GM21723 (cell line): ENCODE results near the gene ISYNA1.

ENCODE experiments used
- ATAC-seq: cut with Tn5 transposase; IDR thresholded peaks from one replicate; pipeline ENCODE4 v1.9.1; 2021; ENCODE audit warnings: mild to moderate bottlenecking, moderate library complexity; ENCODE audit not compliant: unreplicated experiment

ISYNA1 gene

DNA sequence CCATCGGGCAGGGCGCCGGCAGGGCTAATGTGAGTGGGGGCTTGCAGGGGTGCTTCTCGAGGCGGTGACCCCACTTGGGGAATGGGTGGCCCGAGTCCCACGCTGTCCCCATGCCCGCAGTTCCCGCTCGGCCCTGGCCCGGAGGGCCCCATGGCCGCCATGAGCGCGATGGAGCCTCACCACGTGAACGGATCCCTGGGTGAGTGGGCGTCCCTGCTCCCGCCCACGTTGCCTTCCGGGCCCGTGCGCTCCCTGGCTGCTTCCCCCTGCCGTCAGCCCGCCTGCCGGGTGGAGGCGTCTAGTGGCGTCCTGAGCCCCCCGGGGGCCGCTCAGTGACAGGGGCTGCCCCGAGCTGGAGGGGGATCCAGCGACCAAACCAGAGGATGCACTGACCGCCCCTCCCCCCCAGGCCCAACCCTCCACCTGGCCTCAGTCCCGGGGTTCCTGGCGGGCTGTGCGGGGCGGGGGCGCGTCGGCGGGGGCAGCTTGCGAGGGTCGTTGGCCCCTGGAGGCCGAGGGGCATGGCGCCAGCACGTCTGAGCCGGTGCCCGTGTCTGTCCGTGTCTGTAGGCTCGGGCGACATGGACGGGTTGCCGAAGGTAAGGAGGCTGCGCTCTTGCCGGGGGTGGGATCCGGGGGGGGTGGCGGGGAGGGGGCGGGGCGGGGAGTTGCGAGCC is 4.8 kb downstream of the ISYNA1 start:
- ATAC-seq = no peak

DNA sequence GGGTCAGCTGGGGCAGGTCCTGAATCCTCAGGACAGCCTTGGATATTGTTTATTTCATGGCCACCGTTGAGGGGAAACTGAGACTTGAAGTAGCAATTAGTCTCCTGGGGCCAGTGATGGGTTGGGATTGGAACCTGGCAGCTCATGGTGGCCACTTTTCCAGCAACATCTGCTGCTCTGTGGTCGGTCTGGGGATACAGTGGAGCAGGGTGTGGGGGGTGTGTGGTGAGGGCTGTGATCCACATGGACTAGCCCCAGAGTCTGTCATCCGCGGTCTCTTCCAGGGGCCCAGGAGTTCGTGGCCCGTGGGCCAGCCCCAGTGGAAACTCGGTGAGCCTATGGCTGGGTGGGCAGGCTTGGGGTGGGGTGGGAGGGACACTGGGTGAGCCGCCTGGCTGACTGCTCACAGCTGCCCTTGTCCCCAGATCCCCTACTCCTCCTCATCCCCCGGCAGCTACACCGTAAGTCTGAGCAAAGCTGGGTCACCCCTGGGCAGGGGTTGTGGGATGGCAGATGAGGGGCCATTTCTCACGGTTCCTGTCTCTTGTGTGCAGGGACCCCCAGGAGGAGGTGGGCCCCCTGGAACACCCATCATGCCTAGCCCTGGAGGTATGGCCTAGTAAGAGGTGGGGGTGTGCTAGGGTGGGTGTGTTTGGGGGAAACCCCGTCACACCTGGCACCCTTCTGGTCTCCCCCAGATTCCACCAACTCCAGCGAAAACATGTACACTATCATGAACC is 5.5 kb downstream of the ISYNA1 start:
- ATAC-seq = no peak

DNA sequence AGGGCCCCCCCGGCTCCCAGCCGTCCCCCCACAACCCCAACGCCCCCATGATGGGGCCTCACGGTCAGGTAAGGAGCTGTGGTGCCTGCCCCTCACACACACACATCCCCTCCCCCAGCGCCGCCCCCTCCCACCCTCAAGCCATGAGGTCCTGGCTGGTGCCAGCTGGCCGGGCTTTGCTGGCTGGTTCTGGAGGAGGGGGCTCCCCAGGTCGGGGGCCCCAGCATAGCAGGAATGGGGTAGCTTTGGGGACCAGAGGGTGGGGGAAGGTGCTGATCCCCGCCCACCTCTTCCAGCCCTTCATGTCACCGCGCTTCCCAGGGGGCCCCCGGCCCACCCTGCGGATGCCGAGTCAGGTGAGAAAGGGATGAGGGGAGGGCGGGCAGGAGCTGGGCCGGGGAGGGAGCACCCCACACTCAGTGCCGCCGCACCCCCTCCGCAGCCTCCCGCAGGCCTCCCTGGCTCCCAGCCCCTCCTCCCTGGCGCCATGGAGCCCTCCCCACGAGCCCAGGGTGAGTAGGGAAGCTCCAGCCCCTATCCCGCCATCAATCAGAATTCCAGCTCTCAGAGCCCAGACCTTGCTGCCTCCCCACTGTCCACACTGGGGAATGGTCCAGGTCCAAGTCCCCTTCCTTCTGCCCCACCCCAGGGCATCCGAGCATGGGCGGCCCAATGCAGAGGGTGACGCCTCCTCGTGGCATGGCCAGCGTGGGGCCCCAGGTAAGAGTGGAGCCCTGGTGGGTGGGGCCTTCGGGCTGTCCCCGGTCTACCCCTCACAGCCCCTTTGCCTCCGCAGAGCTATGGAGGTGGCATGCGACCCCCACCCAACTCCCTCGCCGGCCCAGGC is 6.4 kb downstream of the ISYNA1 start:
- ATAC-seq = no peak

DNA sequence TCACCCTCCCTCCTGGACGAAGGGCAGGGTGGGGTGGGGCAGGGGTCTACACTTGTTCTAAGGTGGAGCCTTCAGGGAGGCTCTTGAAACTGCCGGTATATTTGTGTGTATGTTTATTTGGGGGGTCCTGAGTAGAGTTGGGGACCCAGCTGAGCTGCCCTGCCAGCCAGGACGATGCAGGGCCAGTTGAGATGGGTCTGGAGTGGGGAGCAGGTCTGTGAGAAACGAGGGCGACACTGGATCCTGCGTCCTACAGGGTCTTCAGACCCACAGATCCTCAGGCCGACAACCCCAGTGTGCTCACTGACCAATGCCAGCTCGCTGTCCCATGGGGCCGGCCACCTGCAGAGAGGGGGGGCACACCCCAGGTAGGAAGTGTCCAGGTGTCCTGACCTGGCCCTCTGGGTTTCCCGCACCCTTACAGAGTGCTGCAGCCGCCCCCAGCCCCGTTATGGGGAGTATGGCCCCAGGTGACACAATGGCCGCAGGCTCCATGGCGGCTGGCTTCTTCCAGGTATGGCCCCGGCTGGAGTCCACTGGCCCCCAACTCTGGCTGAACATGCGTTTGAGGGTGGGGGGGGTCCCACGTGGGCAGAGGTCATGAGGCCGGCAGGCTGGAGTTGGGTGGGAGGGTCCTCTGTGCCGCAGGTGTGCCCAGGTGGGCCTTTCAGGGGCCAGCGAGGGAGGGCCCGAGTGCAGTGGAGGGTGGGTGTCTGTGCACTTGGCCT is 7.4 kb downstream of the ISYNA1 start:
- ATAC-seq = no peak

DNA sequence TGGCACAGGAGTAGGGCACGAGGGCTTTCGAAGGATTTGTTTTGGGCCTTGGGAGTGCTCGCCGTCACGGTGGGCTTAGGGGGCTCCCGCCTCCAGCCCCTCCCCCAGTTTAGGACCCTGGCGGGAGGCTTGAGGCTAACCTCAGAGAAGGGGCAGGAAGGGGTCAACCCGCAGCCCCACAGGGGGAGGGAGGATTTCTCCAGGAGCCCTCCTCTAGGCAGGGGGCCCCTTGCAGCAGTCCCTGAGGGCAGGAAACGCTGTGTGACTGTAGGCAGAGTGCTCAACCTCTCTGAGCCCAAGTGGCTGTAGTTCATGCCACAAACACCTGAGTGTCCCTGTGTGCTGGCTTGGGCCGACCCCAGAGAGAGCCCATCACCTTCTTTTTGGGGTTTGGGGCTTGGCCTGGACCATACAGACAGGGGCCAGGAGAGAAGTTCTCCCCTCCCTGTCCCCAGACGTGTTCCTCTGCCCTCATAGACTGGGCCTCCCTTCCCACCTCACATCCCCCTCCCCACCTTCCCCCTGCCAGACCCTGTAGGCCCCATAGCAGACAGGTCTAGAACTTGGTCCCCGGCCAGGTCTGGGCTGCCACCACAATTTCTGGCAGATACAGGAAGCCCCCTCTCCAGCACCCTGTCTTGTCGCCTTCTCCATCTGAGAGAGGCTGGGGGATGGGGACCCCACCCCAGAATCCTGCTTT is 8.1 kb downstream of the ISYNA1 start:
- ATAC-seq = no peak

DNA sequence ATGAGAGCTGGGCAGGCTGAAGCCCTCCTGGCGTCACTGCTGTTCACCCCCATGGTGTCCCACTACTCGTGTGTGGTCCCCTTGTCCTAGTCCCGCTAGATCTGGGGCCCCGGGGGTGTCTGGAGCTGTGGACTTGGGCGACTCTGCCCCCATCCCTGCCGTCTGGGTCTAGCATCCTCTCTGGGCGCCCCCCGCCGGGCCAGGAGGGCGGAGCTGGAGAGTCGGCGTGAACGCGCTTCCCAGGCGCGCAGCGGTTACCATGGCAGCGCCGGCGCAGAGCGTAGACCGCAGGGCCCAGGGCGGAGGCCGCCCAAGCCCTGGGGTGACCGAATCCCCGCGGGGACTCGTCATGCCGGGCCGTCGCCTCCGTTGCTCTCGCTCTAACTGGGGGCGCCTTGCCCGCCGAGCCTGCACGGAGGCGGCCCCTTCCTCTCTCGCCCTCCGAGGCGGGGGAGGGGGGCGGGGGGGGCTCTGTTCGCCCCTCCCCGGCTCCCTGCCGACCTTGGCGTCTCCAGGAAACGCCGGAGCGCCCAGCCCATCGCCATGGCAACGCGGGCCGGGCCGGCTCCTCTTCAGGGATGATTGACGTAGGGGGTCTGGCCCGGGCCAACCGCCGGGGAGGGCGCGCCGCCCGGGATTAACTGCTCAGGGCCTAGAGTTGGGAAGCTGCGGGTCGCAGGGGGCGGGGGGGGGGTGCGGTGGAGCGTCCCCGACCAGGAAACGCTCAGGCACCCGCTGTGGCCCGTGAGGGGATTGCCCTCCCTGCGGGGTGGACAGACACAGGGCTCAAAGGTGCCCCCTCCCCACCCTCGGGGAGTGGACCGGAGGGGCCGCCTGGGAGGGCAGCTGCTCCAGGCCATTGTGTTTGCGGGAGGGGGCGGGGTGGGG is 8.9 kb downstream of the ISYNA1 start:
- peak; percentile 51 for ATAC-seq

DNA sequence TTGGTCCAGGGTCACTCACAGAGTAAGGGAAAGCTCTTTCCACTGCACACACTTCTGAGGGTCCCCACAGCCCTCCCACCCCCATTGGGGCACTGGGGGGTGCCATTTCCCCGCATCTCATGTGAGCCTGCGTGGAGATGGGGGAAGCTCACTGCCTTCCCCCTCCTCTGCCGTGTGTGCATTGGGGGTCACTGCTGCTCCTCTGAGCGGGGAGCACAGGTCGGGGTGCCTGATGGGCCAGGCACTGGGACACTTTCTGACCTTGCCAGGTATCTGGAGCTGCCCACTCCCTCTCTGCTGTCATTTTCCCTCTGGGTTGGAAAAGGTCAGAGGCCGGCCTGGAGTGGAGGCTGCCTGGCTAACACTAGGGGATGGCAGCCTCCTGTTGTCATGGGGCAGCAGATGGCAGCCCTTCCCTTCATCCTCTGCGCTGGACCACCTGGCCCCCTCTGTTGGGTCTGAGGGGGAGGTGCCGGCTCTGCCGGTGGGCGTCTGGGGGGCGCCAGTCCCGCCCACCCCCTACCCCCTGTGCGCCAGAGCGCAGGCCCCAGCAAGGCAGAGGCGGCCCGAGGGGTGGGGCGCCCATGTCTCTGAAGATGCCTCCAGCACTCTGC is 9.7 kb downstream of the ISYNA1 start:
- no peak for ATAC-seq

DNA sequence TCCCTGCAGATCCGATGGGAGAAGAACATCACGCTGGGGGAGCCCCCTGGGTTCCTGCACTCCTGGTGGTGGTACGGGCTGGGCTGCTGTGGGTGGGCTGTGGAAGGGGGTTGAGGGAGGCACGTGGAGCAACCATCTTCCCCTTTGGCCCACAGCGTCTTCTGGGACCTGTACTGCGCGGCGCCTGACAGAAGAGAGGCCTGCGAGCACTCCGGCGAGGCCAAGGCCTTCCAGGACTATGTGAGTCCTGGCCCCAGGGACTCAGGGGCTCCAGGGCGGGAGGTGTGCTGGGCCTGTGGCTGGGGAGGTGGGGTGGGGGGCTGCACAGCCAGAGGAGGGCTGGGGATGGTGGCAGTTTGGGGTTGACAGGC is 10.2 kb downstream of the ISYNA1 start:
- no peak for ATAC-seq

DNA sequence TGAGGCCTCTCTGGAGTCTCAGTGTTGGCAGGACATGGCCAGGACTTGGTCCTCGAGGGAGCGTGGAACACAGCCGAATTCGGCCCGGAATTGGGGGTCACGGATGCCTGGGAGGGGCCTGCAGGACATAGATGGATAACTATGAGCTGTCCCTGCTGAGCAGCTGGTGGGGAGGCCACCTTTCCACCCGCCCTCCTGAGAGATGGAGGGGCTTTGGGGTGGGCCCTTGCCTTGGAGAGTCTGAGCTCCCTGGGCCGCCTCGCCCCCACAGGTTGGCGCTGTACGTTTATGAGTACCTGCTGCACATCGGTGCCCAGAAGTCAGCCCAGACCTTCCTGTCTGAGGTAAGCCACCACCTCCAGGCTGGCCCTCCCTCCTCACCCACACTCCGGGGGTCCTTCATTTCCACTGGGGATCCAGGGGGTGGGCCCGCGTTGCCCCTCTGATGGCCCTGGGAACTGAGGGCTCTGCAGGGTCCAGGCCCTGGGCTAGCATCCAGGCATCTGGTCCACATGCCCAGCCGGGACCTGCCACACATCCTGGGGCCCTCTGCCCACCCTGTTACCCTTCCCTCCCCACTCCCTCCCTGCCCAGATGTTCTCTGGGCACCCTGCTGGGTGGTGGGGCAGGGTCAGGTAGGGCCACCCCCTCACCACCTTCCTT is 10.7 kb downstream of the ISYNA1 start:
- ATAC-seq = no peak

DNA sequence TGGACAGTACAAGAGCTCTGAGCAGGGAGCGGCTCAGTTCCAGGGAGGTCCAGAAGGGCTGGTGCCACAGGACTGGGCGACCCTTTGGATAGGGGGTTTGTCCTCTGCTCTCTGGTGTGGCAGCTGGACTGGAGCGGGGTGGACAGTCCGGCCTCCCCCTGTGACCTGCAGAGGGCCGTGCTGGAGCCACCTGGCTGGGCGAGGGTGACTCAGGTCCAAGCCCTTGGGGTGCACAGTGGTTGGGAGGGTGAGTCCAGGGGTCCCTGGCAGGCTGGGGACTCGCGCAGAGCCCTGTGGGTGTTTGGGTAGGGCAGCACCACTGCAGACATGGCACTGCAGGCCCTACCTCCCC is 11.5 kb downstream of the ISYNA1 start:
- ATAC-seq = no peak

DNA sequence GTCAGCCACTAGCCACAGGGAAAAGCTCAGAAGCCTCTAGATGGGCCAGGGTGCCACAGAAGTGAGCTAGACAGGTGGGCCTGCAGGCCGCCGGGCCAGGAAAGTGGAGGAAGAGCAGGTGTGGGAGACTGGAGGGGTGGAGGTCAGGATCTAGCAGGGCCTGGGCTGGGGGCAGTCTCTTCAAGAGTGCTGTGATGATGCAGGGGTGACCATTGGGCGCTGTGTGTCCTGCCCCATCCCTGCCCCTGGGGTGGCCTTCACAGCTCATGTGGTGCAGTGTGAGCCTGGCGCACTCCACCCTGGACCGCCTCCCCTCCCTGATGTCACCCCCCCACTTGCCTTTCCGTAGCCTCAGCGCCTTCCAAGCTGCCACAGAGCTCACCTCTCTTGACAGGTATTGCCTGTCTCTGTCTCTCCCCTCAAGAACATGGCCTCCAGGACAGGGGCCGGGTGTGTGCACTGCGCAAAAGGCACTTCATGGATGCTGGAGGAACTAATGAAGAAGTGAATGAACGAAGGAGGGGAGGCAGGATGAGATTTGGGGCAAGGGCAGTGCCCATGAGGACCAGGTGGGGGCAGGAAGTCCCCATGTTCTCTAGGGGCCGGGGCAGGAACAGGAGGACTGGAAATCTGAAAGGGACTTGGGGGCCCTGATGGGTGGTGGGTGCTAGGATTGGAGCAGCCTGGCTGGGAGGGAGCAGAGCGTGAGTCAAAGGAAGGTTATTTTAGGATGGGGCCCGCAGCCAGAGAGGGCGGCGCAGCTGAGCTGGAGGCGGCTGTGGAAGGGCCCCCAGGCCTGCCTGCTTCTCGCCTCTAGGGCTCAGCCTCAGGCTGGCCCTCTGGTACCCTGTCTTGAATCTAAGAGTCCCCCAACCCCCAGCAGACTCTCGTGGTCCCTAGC is 12.2 kb downstream of the ISYNA1 start:
- no peak for ATAC-seq

DNA sequence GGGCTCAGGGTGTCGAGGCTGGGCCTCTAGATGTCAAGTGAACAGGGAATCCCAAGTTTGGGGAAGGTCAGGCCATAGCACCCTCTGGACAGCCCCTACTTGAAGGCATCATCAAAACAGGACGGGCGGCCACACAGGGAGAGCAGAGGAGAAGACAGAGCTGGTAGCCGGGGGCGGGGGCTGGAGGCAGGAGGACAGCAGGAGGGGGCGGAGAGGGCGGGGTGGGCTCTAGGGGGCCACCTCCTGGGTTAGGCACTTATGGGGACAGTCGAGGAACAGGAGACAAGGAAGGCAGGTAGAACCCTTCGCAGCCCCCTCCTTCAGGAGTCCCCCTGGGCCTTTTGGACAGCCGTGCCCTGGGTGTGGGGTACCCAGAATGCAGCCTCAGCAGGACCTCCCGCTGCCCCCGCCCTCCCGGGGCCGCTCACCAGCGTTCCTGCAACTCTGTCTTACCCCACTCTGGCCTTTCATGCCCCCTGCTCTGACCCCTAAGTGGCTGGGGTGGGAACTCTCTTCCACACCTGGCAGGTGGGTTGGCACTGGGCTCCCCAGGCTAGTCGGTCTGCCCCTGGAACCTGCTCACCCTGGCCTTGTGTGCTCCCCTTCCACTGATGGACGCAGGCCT is 12.9 kb downstream of the ISYNA1 start:
- ATAC-seq = no peak

DNA sequence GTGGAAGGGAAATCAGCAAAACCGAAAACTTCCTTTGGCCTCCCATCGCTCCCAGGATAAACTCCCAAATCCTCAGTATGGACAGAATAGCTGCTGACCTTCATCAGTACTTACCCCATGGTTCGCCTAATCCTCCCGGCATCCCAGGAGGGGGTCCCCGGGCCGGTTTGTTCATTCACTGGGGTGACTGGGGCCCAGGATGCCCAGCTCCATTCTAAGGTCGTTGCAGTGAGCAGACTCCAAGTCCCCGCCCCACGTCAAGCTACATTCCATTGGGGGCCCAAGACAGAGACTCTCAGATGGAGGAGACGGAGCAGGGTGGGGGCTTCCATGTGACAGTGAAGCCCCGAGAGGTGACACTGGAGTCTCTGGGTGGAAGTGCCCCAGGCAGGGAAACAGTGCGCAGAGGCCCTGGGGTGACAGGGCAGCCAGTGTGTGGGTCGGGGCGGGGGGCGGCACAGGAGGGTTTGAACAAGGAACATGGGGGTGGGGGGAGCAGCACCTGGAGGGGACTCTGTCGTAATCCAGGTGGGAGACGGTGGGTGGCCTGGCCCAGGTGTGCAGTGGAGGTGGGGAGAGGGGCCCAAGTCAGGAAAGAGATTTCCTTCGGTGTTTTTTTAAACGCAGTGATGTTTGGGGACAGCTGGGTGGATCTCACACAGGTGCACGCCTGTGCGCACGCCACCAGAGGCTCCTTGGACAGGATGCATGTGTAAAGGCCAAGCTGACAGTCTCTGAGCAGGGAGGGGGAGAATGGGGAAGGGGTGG is 13.6 kb downstream of the ISYNA1 start:
- no peak for ATAC-seq

DNA sequence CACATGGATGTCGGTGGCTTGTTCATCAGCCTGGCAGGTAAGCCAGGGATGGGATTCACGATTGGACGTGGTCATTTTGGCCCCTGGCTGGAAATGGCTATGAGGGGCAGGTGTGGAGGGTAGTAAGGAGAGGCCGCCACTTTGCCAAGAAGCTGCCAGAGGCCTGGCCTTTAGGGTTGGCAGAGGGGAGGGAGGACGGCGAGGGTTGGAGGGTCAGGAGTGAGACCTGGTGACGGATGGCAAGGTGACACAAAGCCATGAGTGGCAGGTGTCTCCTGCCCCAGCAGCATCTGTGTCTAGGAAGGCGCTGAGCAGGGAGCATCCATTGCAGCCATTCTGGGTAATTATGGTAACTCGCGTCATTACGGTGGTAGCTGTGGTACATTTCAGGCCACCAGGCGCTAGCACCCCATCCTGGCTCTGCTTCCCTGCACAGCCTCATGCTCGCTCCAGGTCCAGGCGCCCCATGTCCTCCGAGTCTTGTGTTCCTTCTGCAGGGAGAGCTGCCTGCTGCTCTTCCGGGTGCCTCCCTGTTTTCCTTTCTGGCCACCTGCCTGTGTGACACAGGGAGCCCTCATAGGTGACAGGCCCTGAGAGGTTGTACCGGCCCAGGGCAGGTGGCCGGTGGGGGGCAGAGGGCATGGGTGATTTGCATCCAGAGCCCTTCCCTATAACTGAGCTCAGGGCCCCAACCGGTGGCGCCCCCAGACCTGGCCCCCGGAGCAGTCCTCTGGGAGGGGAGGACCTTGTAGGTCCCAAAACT is 14.5 kb downstream of the ISYNA1 start:
- no peak for ATAC-seq

DNA sequence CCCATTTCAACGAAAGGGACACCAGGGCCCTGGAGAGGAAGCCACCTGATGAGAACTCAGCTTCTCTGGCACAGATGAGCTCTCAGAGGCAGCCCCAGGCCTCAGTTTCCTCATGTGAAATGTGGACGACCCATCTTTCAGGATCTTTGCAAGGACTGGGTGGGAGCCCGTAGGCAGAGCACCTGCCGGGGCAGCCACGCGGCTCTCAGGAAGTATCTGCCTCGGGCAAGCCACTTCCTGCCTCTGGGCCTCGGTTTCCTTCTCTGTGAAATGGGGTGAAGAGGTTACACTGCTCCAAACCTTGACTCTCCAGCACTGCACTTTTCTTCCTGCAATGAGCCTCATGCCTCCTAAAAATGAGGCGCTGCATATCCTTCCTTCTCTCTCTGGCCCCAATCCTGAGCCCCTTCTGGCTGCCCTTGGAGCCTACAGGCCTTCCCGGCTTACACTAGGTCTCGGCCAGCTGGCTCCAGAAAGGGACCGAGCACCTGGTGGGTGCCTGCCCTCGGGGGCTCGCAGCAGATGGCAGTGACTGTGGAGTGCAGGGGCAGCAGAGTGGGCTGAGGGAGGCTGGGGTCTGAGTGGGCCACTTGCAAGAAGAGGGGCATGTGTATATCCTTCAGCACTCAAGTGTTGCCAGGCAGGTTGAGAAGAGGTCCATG is 15.3 kb downstream of the ISYNA1 start:
- no peak for ATAC-seq
